HCT116 (cell line): ENCODE measurements around the gene TBATA. TPM values are rescaled to one million over a fixed set of nuclear protein-coding genes. Genes with fewer than 3 reads are reported as not detected.

Experiments
- ATAC-seq: fragments of 200-7000 bp; cut with Tn5 transposase; 2 replicates; pipeline ENCODE4 v1.9.1; 2020; ENCODE audit warnings: mild to moderate bottlenecking, moderate library complexity
- BruUV-seq: library from RNA; stranded (reverse); fragments of 400-500 nt; replicated peaks from 2 replicates; lab custom pipeline; 2021; lab: Mats Ljungman, UMichigan
- CTCF ChIA-PET: fragments of 300-600 bp; sonication (Branson Sonifier 250); formaldehyde crosslinking; loops from one replicate; lab custom pipeline; 2021; ENCODE audit warnings: antibody characterized with exemption; lab: Charles Lee
- POLR2A ChIA-PET: fragments of 300-600, 350-600 bp; sonication (Branson Sonifier 250); formaldehyde crosslinking; loops from one replicate; lab custom pipeline; 2021; ENCODE audit warnings: antibody characterized with exemption; lab: Charles Lee
- RAD21 ChIA-PET, 2 experiments: fragments of 300-600 bp; sonication (Branson Sonifier 250); formaldehyde crosslinking; loops; one replicate each; lab custom pipeline; 2023; ENCODE audit warnings: low total read pairs in 2 of 2; ENCODE audit not compliant: uncharacterized antibody in 2 of 2, unreplicated experiment in 2 of 2, low non-redundant PET in 1 of 2; lab: Charles Lee
- DNase-seq: peaks from one replicate; pipeline ENCODE4 v3.0.0-alpha.2; 2010; ENCODE audit warnings: low read depth, low spot score
- H2AFZ ChIP-seq: fragments of 200-600 bp; shearing (Covaris generic), sonication (generic); 2 replicates; pipeline ENCODE4 v1.6.1; 2017; ENCODE audit warnings: low read depth, mixed run types, mixed read lengths, antibody characterized with exemption, low read length; ENCODE audit not compliant: poor library complexity, severe bottlenecking
- H3K27ac ChIP-seq: 2 replicates; pipeline ENCODE4 v1.5.1; 2012; ENCODE audit warnings: low read depth, low read length
- H3K27me3 ChIP-seq: fragments of 200-600 bp; sonication (generic); 2 replicates; pipeline ENCODE4 v1.6.1; 2016; ENCODE audit warnings: mixed run types, low read length, mixed read lengths; ENCODE audit not compliant: insufficient read depth
- H3K36me3 ChIP-seq, 2 experiments: fragments of 200-500 bp in 1 of 2; fragments of 200-600 bp in 1 of 2; sonication (Bioruptor generic) in 1 of 2; sonication (generic) in 1 of 2; 2 replicates each; pipeline versions ENCODE4 v1.5.1 to v1.6.1; 2014 to 2016; ENCODE audit warnings: low read length in 2 of 2, inconsistent platforms in 1 of 2, mixed read lengths in 1 of 2, mixed run types in 1 of 2; ENCODE audit not compliant: insufficient read depth in 2 of 2, control insufficient read depth in 1 of 2
- H3K4me1 ChIP-seq, 2 experiments: fragments of 200-600 bp in 1 of 2; sonication (generic) in 1 of 2; 2 replicates each; pipeline versions ENCODE4 v1.5.1 to v1.6.1; 2012 to 2017; ENCODE audit warnings: low read length in 2 of 2, inconsistent platforms in 1 of 2, mild to moderate bottlenecking in 1 of 2, mixed read lengths in 1 of 2, mixed run types in 1 of 2, moderate library complexity in 1 of 2; ENCODE audit not compliant: insufficient read depth in 2 of 2, control insufficient read depth in 1 of 2
- H3K4me2 ChIP-seq: fragments of 200-600 bp; sonication (generic); 2 replicates; pipeline ENCODE4 v1.6.1; 2017; ENCODE audit warnings: mixed run types, low read length, mixed read lengths
- H3K4me3 ChIP-seq, 2 experiments: fragments of 200-600 bp in 1 of 2; sonication (generic) in 1 of 2; replicated peaks in 1 of 2; 2 replicates each; pipeline ENCODE4 v1.5.1; 2011 to 2016; ENCODE audit warnings: low read length in 2 of 2, control low read depth in 1 of 2, low read depth in 1 of 2, mild to moderate bottlenecking in 1 of 2, mixed read lengths in 1 of 2, mixed run types in 1 of 2
- H3K79me2 ChIP-seq: fragments of 200-600 bp; sonication (generic); 2 replicates; pipeline ENCODE4 v1.6.1; 2017; ENCODE audit warnings: mild to moderate bottlenecking, mixed run types, low read length, moderate library complexity, mixed read lengths; ENCODE audit not compliant: insufficient read depth
- H3K9ac ChIP-seq: fragments of 200-600 bp; sonication (generic); 2 replicates; pipeline ENCODE4 v1.6.1; 2016; ENCODE audit warnings: low read length, mixed read lengths
- H3K9me2 ChIP-seq: fragments of 200-600 bp; sonication (generic), shearing (Covaris generic); 2 replicates; pipeline ENCODE4 v1.6.1; 2017; ENCODE audit warnings: mixed run types, mild to moderate bottlenecking, moderate library complexity; ENCODE audit not compliant: insufficient read depth
- H3K9me3 ChIP-seq, 2 experiments: fragments of 200-500 bp in 1 of 2; fragments of 200-600 bp in 1 of 2; sonication (Bioruptor generic) in 1 of 2; sonication (generic) in 1 of 2; 2 replicates each; pipeline ENCODE4 v1.6.1; 2014 to 2017; ENCODE audit warnings: low read length in 2 of 2, mixed read lengths in 2 of 2, inconsistent platforms in 1 of 2, low read depth in 1 of 2, mild to moderate bottlenecking in 1 of 2, mixed run types in 1 of 2, moderate library complexity in 1 of 2; ENCODE audit not compliant: control insufficient read depth in 1 of 2, insufficient read depth in 1 of 2
- H4K20me1 ChIP-seq: fragments of 200-600 bp; sonication (generic), shearing (Covaris generic); 2 replicates; pipeline ENCODE4 v1.6.1; 2017; ENCODE audit warnings: mixed run types, mild to moderate bottlenecking, moderate library complexity; ENCODE audit not compliant: insufficient read depth
- CTCF ChIP-seq, 3 experiments: fragments of 200-600 bp in 1 of 3; sonication (generic) in 1 of 3; IDR thresholded peaks in 2 of 3; conservative IDR thresholded peaks in 1 of 3; 2 replicates each; pipeline ENCODE4 v1.5.1; 2012 to 2017; ENCODE audit warnings: low read depth in 2 of 3, low read length in 2 of 3, antibody characterized with exemption in 1 of 3, borderline replicate concordance in 1 of 3, control low read depth in 1 of 3, mild to moderate bottlenecking in 1 of 3, mixed read lengths in 1 of 3, mixed run types in 1 of 3, moderate library complexity in 1 of 3; ENCODE audit not compliant: insufficient read depth in 1 of 3
- EGR1 ChIP-seq: IDR thresholded peaks from 2 replicates; pipeline ENCODE4 v1.6.1; 2012; ENCODE audit warnings: low read depth
- FOSL1 ChIP-seq: IDR thresholded peaks from 2 replicates; pipeline ENCODE4 v1.6.1; 2012; ENCODE audit warnings: low read depth
- POLR2AphosphoS5 ChIP-seq: IDR thresholded peaks from 2 replicates; pipeline ENCODE4 v1.6.1; 2011; ENCODE audit warnings: mild to moderate bottlenecking, low read depth, low read length, moderate library complexity
- RAD21 ChIP-seq: IDR thresholded peaks from 2 replicates; pipeline ENCODE4 v1.6.1; 2012; ENCODE audit warnings: low read depth, mild to moderate bottlenecking
- SP1 ChIP-seq: IDR thresholded peaks from 2 replicates; pipeline ENCODE4 v1.6.1; 2012; ENCODE audit warnings: low read depth
- SRF ChIP-seq: IDR thresholded peaks from 2 replicates; pipeline ENCODE4 v1.6.1; 2012; ENCODE audit warnings: low read depth
- YY1 ChIP-seq: IDR thresholded peaks from 2 replicates; pipeline ENCODE4 v1.6.1; 2011; ENCODE audit warnings: low read length, low read depth, moderate library complexity, mild to moderate bottlenecking; ENCODE audit not compliant: insufficient replicate concordance; ENCODE audit errors: extremely low read depth
- ZNF274 ChIP-seq: fragments of 200-500 bp; sonication (Bioruptor generic); IDR thresholded peaks from 2 replicates; pipeline ENCODE4 v1.6.1; 2014; ENCODE audit warnings: mild to moderate bottlenecking, low read depth, low read length, inconsistent platforms
- intact Hi-C: fragments of 100-400 bp; cut with micrococcal nuclease; formaldehyde crosslinking; loops from 2 replicates; pipeline ENCODE4 v1.10.0; 2022
- total RNA-seq: library from RNA; stranded (reverse); gene quantifications from one replicate; pipeline ENCODE4 v1.2.1, GENCODE V29; 2021; ENCODE audit not compliant: unreplicated experiment
- TF ChIP-seq, protein P1 (sequence below): IDR thresholded peaks from 2 replicates; pipeline ENCODE4 v1.6.1; 2012

The TBATA gene
- total RNA-seq, 1 experiment from 2014 or later = not detected

- TF ChIP-seq CTCF (IDR thresholded peaks at IDR 0.05 in 2 of 3, conservative IDR thresholded peaks at IDR 0.05 in 1 of 3; ENCODE audit: borderline replicate concordance in 1 of 3, insufficient read depth in 1 of 3, low read depth in 2 of 3, low read length in 2 of 3) = no peak
- no peak for TF ChIP-seq RAD21
- TF ChIP-seq, all 23 proteins: peak for 0
Observed at GRCh38 chr10:70814126-70814525, 28.9 kb upstream of the TBATA start (continued).

DNA sequence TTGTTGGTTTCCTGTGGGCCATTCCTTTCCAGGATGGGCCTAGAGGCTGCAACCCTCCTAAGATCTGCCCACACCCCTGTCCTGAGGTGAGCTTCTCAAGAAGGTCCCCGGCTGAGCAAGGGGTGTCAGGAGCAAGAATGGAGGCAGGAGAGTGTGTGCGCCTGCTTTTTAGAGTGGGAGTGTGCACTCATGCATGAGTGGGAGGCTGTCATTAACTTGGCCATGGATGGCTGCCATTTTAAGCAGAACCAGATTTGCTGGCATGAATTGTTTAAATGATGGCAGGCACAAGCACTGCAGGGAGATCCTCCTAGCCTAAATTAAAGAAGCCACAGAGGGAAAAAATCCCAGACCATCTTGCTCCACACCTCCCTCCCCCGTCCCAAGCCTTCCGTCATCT, 27.6 kb upstream of the TBATA start:
- H3K4me2 ChIP-seq = no peak overlapping the region
- H3K9ac ChIP-seq = no peak overlapping the region
- H3K4me1 ChIP-seq = peaks cover 9 to 17% of the 10 kb centered on the region in 2 experiments; a peak in 3 of 4 replicates
- H3K27me3 ChIP-seq = no peaks in the 10 kb centered on the region
- ATAC-seq (no peak), DNase-seq (no peak)
- TF ChIP-seq POLR2AphosphoS5 (no peak), SP1 (no peak), RAD21 (no peak), SRF (no peak), ZNF274 (no peak), YY1 (no peak), FOSL1 (no peak), EGR1 (no peak)
- TF ChIP-seq, protein P1, sequence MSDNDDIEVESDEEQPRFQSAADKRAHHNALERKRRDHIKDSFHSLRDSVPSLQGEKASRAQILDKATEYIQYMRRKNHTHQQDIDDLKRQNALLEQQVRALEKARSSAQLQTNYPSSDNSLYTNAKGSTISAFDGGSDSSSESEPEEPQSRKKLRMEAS = no peak
- no peaks in the 10 kb centered on the region for H3K9me2 ChIP-seq
- H3K79me2 ChIP-seq = peaks cover 16% of the 10 kb centered on the region
- no peaks in the 10 kb centered on the region for H4K20me1 ChIP-seq
- H3K4me3 ChIP-seq = no peak overlapping the region
- H3K36me3 ChIP-seq = no peaks in the 10 kb centered on the region; a peak in 1 of 4 replicates
- intact Hi-C loops = no loop called here
- H3K9me3 ChIP-seq = no peaks in the 10 kb centered on the region
- ChIA-PET RAD21 (no interaction called here), CTCF (no interaction called here), POLR2A (no interaction called here)
- no peak overlapping the region for H2AFZ ChIP-seq
- H3K27ac ChIP-seq = no peak overlapping the region
- no TSS peak for BruUV-seq
